HG03571 (cell line): ENCODE measurements around the gene ADGRV1.

ENCODE experiments used
- ATAC-seq: cut with Tn5 transposase; IDR thresholded peaks from one replicate; pipeline ENCODE4 v1.9.1; 2021; ENCODE audit not compliant: unreplicated experiment

The ADGRV1 gene

DNA sequence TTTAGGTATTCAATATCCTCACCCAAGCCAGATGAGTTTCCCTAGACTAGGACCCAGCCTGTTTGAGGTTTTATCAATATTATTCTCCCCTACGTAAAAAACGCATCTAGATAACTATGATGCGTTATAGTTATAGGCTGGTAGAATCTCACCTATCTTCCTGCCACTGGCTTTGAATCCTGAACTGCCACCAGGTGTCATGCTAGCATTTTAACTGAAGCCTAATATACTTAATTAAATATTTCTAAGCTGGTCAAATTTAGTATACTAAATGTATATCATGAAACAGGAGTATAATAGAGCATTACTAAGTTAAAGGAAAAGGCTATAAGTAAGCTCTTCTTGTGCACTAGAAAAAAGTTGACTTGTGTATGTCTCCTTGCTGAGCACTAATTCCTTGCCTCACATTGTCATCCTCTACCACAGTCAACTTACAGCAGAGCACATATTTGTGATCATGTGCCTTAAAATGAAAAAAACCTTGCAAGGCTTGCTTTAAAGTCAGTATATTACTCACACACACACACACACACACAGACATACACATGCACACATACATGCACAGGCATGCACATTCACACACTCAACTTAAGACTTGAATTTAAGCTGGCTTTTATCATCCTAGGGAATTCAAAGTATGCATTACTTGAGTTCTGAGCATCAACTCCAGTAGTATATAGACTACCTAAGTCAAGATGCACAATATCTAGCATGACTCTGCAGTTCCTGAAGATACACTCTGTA, 303.4 kb downstream of the ADGRV1 start:
- ATAC-seq, result no peak

DNA sequence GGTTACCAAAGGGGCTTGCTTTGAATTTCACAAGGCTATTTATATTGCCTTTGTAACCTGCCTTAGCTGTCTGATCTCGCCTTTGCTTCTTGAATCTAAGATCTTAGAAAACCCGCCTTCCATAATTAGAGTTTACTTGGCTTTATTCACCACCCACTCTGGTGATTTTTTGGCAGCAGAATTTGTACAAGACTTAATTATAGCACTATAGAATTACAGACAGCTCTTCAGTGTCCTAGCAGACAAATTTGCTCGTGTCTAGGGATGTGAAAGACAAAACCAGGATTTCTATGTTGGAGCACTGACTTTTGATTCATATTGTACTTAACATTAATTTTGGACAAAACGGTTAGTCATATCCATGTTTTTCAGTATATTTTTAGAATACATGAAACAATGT, 306.6 kb downstream of the ADGRV1 start:
- ATAC-seq, result no peak

- ATAC-seq, result peak; percentile 61
Observed at GRCh38 chr5:90866333-90866732, 307.7 kb downstream of the ADGRV1 start.

GRCh38 chr5:90866915-90867731, 308.5 kb downstream of the ADGRV1 start:
- no peak for ATAC-seq

- no peak for ATAC-seq
Observed at GRCh38 chr5:90868799-90869198, 310.2 kb downstream of the ADGRV1 start.

DNA sequence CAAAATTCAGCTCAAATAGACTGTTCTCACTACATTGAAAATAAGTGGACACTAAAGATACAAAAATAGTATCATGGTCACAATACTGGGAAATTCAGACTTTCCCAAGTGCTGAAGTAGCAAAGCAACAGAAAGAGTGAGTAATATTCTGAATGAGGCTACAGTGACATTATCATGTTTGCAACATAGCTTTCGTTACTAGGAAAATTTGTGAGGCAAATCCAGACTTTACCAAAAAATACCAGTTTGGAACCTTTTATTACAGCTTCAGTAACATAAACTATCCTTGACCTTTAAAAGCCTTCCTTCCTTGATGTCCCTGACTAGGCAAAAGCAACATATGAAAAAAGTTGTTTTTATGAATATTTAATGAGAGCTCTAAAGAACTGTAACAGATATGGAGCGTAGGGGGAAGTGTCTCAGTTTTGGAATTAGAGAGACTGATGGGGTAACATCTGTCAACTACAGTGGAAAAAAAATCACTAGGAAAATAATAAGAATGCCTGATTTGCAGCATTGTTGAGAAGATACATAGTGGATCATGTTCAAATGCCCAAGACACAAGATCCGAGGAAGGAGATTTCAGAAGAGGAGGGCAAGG, 312.9 kb downstream of the ADGRV1 start:
- no peak for ATAC-seq

DNA sequence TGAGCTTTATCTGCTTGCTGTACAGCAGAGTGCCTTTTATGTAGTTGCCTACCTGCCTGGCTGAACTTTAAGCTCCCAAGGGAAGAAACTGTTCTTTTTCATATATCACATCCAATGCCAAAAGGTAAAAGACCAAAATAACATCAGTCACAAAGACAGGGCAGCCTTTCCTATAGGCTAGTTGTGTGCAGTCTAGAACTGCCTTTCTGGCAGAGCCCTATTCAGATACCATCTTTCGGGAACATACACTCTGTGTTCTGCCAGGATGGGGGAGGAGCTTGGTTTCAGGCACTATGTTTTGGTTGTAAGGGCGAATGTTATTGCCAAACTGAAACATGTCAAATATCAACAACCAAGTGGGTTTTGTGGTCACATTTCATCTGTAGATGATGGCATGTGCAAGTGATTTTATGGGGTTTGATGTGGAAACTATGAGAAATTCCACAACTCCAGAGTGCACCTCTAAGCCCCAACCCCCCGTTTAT, 314.5 kb downstream of the ADGRV1 start:
- ATAC-seq, result no peak

DNA sequence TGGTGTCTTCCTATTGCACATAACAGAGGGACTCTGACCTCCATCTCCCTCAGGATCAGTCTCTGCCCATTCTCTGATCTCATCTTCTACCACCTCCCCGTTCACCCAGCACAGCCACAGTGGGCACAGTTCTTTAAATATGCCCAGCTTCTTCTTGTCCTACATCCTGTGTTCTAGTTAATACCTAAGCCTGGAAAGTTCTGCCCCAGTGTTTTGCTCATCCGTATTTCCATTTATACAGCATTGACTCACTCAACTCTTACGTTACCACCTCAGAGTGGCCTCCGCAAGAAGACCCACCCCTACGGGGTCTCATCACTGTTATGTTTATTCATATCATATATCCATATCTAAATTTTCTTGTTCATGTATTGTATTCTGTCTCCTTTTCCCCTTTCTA, 315.5 kb downstream of the ADGRV1 start:
- no peak for ATAC-seq

GRCh38 chr5:90875456-90875855, 316.9 kb downstream of the ADGRV1 start:
- no peak for ATAC-seq

DNA sequence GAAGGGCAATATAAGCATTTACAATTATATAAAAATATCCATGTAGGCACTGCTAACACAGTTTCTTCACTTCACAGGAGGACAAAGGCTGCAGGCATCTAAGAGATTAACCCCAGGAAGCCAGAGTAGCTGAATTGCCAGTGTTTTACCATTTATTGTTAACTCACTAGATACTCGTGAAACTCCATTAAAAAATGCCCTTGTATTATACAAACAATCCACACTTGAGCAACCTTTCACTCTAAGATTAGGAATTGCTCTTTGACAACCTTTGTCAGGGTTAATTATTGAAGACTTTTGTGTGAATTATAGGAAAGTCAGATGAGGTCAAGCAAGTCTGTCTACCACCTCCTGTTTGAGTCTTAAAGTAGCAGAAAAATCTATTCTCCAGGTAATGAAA, 317.8 kb downstream of the ADGRV1 start:
- ATAC-seq, result no peak

- ATAC-seq, result no peak
Observed at GRCh38 chr5:90877049-90877448, 318.5 kb downstream of the ADGRV1 start.

DNA sequence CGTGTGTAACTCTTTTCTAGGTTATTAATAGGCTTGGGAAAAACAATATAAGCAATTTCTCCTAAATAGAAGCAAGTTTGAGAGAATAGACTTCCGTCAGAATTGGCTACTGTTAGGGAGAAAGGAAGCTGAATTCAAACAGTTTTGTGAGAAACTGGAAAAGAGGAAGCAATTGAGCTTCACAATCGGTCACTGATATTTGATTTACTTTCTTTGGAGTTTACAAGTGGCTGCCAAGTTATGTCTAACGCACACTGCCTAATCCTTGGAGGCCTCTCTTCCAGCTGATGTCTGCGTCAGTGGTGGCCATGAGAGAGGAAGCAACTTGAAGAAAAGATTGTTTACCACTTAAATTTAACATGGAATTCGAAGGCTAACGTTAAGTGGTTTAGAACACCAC, 319.5 kb downstream of the ADGRV1 start:
- no peak for ATAC-seq

DNA sequence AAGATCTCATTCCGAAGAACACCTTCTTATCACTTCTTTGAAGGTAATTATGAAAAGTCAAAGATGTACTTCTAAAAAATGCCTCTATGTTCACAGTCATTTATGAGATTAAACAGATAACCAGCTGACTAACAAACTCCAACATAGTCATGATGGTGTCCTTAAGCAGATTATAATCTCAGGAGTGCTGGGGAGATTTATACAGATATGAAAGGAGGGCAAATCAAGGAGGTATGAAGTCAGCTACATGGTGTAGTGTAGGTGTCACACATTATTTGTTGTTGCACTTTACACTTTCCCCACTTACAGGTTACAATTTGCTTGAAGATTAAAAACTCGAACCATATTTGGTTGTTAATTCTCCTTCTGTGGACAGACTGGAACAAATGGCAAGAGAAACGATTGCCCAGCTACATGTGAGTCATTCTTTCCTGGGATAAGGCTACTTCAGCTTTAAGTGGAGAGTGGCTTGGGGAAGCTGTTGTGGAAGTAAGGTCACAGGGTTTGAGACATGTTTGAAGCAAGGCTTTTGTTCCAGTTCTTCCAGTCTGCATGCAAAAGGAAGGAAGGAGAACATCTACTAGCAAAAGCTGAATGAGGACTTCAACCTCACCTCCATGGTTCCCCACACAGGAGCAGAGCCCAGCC, 320.1 kb downstream of the ADGRV1 start:
- no peak for ATAC-seq

DNA sequence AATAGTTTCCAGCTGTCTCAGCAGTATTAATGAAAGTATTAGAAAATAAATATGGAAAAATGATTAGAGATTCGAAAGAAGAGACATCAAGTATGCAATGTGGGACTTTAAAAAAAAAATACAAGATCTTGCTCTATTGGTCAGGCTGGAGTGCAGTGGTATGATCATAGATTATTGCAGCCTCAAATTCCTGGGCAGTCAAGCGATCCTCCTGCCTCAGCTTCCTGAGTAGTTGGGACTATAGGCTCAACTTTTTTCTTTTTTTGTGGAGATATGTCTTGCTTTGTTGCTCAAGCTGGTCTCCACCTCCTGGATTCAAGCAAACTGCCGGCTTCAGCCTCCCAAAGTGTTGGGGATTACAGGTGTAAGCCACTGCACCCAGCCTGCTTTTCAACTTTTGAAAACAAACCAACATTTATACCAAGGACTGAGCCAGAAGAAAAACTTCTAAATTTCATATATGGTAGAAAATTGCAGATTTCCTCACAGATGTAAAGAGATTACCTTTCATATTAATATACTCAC, 323.1 kb downstream of the ADGRV1 start:
- no peak for ATAC-seq

- no peak for ATAC-seq
Observed at GRCh38 chr5:90882448-90882847, 323.9 kb downstream of the ADGRV1 start.

GRCh38 chr5:90885180-90885868, 326.7 kb downstream of the ADGRV1 start:
- no peak for ATAC-seq

DNA sequence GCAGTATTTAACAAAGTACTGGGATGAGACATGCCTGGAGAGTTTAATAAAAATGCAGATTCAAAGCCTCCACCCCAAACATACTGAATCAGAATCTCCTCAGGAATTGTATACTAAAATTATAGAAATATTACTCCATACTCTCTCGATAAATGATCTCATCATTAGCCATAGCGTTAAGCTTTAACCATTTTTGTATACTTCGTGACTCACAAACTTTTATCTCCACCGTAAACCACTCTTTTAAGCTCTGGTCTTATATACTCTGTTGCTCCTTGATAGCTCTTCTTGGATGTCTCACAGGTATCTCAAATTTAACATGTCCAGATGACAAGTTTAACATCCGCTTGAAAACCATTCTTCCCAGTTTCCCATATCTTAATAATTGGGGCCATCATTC, 327.8 kb downstream of the ADGRV1 start:
- ATAC-seq, result no peak

GRCh38 chr5:90888511-90889324, 330.1 kb downstream of the ADGRV1 start:
- ATAC-seq, result no peak

DNA sequence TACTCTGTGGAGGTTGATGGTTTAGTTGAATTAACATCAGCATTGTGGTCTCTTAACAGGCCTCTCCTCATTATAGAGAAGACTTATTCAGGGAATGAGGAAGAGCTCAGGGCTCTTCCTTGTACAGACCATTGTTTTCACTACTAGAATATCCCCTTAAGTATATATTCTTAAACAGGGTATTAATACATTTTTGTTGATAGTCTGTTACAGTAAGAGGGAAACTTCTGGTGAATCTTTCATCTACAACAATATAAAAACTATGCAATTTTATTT, 330.7 kb downstream of the ADGRV1 start:
- no peak for ATAC-seq

GRCh38 chr5:90890180-90890579, 331.6 kb downstream of the ADGRV1 start:
- no peak for ATAC-seq
